OCI-LY7 (cell line): ENCODE measurements around the gene CALCB. TPM values are rescaled to one million over a fixed set of nuclear protein-coding genes. Genes with fewer than 3 reads are reported as not detected.

Experiments
- BruUV-seq: library from RNA; stranded (reverse); fragments of 400-500 nt; replicated peaks from 2 replicates; lab custom pipeline; 2021; lab: Mats Ljungman, UMichigan
- CTCF ChIA-PET: fragments of 300-600 bp; sonication (Branson Sonifier 250); formaldehyde crosslinking; loops from one replicate; lab custom pipeline; 2022; ENCODE audit warnings: antibody characterized with exemption; ENCODE audit not compliant: unreplicated experiment; lab: Charles Lee
- POLR2A ChIA-PET: fragments of 300-600 bp; sonication (Branson Sonifier 250); formaldehyde crosslinking; loops from one replicate; lab custom pipeline; 2022; ENCODE audit warnings: antibody characterized with exemption; lab: Charles Lee
- DNase-seq: peaks from one replicate; pipeline ENCODE4 v3.0.0-alpha.2; 2015; ENCODE audit warnings: low spot score
- H2AFZ ChIP-seq: fragments of 200-600 bp; sonication (generic), shearing (Covaris generic); 2 replicates; pipeline ENCODE4 v1.6.1; 2014; ENCODE audit warnings: mild to moderate bottlenecking, antibody characterized with exemption, low read length, moderate library complexity
- H3K27ac ChIP-seq: fragments of 200-600 bp; sonication (generic); 2 replicates; pipeline ENCODE4 v1.5.1; 2014; ENCODE audit warnings: mixed run types, low read depth, mild to moderate bottlenecking, moderate library complexity, low read length, inconsistent platforms; ENCODE audit not compliant: poor library complexity, severe bottlenecking
- H3K36me3 ChIP-seq: fragments of 200-600 bp; sonication (generic); 2 replicates; pipeline ENCODE4 v1.6.1; 2014; ENCODE audit warnings: mild to moderate bottlenecking, antibody characterized with exemption, low read length, moderate library complexity, mixed read lengths; ENCODE audit not compliant: insufficient read depth
- H3K4me1 ChIP-seq: fragments of 200-600 bp; sonication (generic); 2 replicates; pipeline ENCODE4 v1.5.1; 2014; ENCODE audit warnings: mild to moderate bottlenecking, low read length; ENCODE audit not compliant: insufficient read depth, poor library complexity, severe bottlenecking
- H3K4me2 ChIP-seq: fragments of 200-600 bp; sonication (generic); 2 replicates; pipeline ENCODE4 v1.6.1; 2014; ENCODE audit warnings: mild to moderate bottlenecking, low read length
- H3K4me3 ChIP-seq: fragments of 200-600 bp; sonication (generic); 2 replicates; pipeline ENCODE4 v1.5.1; 2014; ENCODE audit warnings: mild to moderate bottlenecking, low read depth, low read length; ENCODE audit not compliant: poor library complexity, severe bottlenecking
- H3K79me2 ChIP-seq: fragments of 200-600 bp; sonication (generic); 2 replicates; pipeline ENCODE4 v1.6.1; 2016; ENCODE audit warnings: low read depth, mild to moderate bottlenecking, low read length, moderate library complexity, mixed read lengths; ENCODE audit not compliant: insufficient read depth
- H3K9me2 ChIP-seq: fragments of 200-600 bp; sonication (generic); 2 replicates; pipeline ENCODE4 v1.6.1; 2016; ENCODE audit warnings: mild to moderate bottlenecking, low read length, mixed read lengths; ENCODE audit not compliant: insufficient read depth
- H3K9me3 ChIP-seq: fragments of 200-600 bp; sonication (generic); 2 replicates; pipeline ENCODE4 v1.6.1; 2014; ENCODE audit warnings: mild to moderate bottlenecking, mixed run types, low read length, mixed read lengths
- H4K20me1 ChIP-seq: fragments of 200-600 bp; sonication (generic); 2 replicates; pipeline ENCODE4 v1.6.1; 2014; ENCODE audit warnings: mild to moderate bottlenecking, antibody characterized with exemption, low read length, moderate library complexity, mixed read lengths; ENCODE audit not compliant: insufficient read depth
- CTCF ChIP-seq: fragments of 200-600 bp; sonication (generic); conservative IDR thresholded peaks from 2 replicates; pipeline ENCODE4 v1.5.1; 2014; ENCODE audit warnings: mild to moderate bottlenecking, antibody characterized with exemption, low read length, moderate library complexity, mixed read lengths
- EZH2phosphoT487 ChIP-seq: fragments of 200-600 bp; sonication (generic); IDR thresholded peaks from 2 replicates; pipeline ENCODE4 v1.6.1; 2018; ENCODE audit warnings: low read depth, borderline replicate concordance, mild to moderate bottlenecking, mixed run types, antibody characterized with exemption, low read length, moderate library complexity, mixed read lengths
- intact Hi-C: fragments of 100-400 bp; cut with micrococcal nuclease; formaldehyde crosslinking; loops from one replicate; pipeline ENCODE4 v1.10.0; 2022; ENCODE audit not compliant: unreplicated experiment
- total RNA-seq, 2 experiments: library from RNA; depleted of rRNA in 1 of 2; stranded (reverse); fragments of >200 nt in 1 of 2; shearing (Covaris generic) in 1 of 2; gene quantifications; 2 replicates each; pipeline ENCODE4 v1.2.3, GENCODE V29; 2014 to 2022

CALCB gene
- total RNA-seq, 2 experiments from 2014 or later = 0.44 TPM; not detected in 1

- Histone ChIP-seq H3K4me3 (no peak overlapping the region), H3K27ac (no peak overlapping the region), H4K20me1 (no peaks in the 10 kb centered on the region), H3K79me2 (no peaks in the 10 kb centered on the region), H3K36me3 (no peaks in the 10 kb centered on the region), H3K9me2 (no peaks in the 10 kb centered on the region), H3K4me1 (no peaks in the 10 kb centered on the region), H3K4me2 (no peak overlapping the region), H3K9me3 (no peaks in the 10 kb centered on the region), H2AFZ (no peak overlapping the region)
- DNase-seq = no peak
- TF ChIP-seq EZH2phosphoT487 (no peak), CTCF (no peak)
- no TSS peak for BruUV-seq
- CTCF ChIA-PET = no interaction called here
- intact Hi-C loops = no loop called here
- POLR2A ChIA-PET = no interaction called here
These were observed 53.9 kb downstream of the CALCB start for GRCh38 chr11:15127341-15127740.

Other genes with a start within 250 kb of the CALCB start
- 22.5 and 24.8 TPM in 2 replicates for gene CYP2R1, start 181.4 kb upstream of the CALCB start, total RNA-seq (2014; rRNA removed; shearing (Covaris generic))
- 38.0 and 38.6 TPM in 2 replicates for gene CYP2R1, start 181.4 kb upstream of the CALCB start, total RNA-seq (2022)
- gene CALCA, start 101.2 kb upstream of the CALCB start, total RNA-seq (2014; rRNA removed; shearing (Covaris generic)) = not detected in 2 replicates
- gene CALCA, start 101.2 kb upstream of the CALCB start, total RNA-seq (2022) = not detected in 2 replicates
- gene INSC, start 41.3 kb downstream of the CALCB start, total RNA-seq (2014; rRNA removed; shearing (Covaris generic)) = not detected in 2 replicates
- gene INSC, start 41.3 kb downstream of the CALCB start, total RNA-seq (2022) = not detected in 2 replicates